ENCODE measurements around the gene LGALSL.

LGALSL gene

GRCh38 chr2:64478502-64479230 lies 24.7 kb downstream of the LGALSL start:
- DNase-seq (ENCODE audit: extremely low read depth, insufficient read length): no peak
- Histone ChIP-seq H3K27me3 (replicated peaks; ENCODE audit: control insufficient read depth, insufficient read depth, low read length) (no peaks in the 10 kb centered on the region), H3K4me3 (replicated peaks; ENCODE audit: low read depth, low read length) (no peak overlapping the region), H3K36me3 (ENCODE audit: control insufficient read depth, insufficient read depth, low read length) (no peaks in the 10 kb centered on the region)
- TF ChIP-seq CTCF (IDR thresholded peaks at IDR 0.05; ENCODE audit: insufficient read depth, low read length, poor library complexity, severe bottlenecking): no peak

- no peak overlapping the region for H3K4me3 ChIP-seq (replicated peaks; ENCODE audit: low read depth, low read length)
- H3K36me3 ChIP-seq (ENCODE audit: control insufficient read depth, insufficient read depth, low read length): no peaks in the 10 kb centered on the region
- no peaks in the 10 kb centered on the region for H3K27me3 ChIP-seq (replicated peaks; ENCODE audit: control insufficient read depth, insufficient read depth, low read length)
- no peak for TF ChIP-seq CTCF (IDR thresholded peaks at IDR 0.05; ENCODE audit: insufficient read depth, low read length, poor library complexity, severe bottlenecking)
- DNase-seq (ENCODE audit: extremely low read depth, insufficient read length): no peak
These were observed 25.5 kb downstream of the LGALSL start for GRCh38 chr2:64479259-64480117.

- DNase-seq (ENCODE audit: extremely low read depth, insufficient read length): no peak
- TF ChIP-seq CTCF (IDR thresholded peaks at IDR 0.05; ENCODE audit: insufficient read depth, low read length, poor library complexity, severe bottlenecking): no peak
- Histone ChIP-seq H3K36me3 (ENCODE audit: control insufficient read depth, insufficient read depth, low read length) (no peaks in the 10 kb centered on the region), H3K4me3 (replicated peaks; ENCODE audit: low read depth, low read length) (no peak overlapping the region), H3K27me3 (replicated peaks; ENCODE audit: control insufficient read depth, insufficient read depth, low read length) (no peaks in the 10 kb centered on the region)
These were observed 27.7 kb downstream of the LGALSL start for GRCh38 chr2:64481665-64482064.

GRCh38 chr2:64482243-64482642 lies 28.3 kb downstream of the LGALSL start:
- Histone ChIP-seq H3K4me3 (replicated peaks; ENCODE audit: low read depth, low read length) (no peak overlapping the region), H3K36me3 (ENCODE audit: control insufficient read depth, insufficient read depth, low read length) (no peaks in the 10 kb centered on the region), H3K27me3 (replicated peaks; ENCODE audit: control insufficient read depth, insufficient read depth, low read length) (no peaks in the 10 kb centered on the region)
- no peak for DNase-seq (ENCODE audit: extremely low read depth, insufficient read length)
- no peak for TF ChIP-seq CTCF (IDR thresholded peaks at IDR 0.05; ENCODE audit: insufficient read depth, low read length, poor library complexity, severe bottlenecking)

DNA sequence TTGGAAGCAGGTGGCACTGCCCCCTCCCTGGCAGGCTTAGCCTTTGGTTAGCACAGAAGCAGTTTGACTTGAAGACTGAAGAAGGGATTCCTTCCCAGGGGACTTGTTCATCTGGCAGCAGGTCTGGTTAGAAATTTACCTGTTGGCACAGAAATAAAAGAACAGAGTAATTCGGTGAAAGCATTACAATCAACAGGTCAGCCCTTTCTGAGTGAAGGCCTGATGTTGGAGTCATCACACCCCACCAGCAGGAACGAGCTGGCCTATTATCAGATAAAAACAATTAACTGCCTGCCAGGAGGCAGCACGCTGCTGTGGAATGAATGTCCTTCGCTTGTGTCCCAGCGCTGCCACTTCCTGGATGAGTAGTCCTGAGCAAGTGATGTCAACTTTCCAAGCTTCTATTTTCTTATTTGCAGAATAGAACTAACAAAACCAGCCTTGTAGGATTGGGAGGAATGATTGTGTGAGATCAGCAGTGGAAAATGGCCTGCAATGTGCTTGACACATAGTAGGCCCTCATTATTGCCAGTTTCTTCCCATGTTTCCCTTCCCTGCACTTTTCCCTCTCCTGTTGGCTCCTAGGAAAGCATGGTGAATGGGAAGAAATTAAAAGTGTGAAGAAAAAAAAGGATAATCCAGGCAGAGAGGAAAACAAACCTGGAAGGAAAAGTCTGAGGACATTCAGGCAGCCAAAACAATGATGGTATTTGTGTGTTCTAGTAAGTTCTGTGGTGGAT lies 29.0 kb downstream of the LGALSL start:
- Histone ChIP-seq H3K36me3 (ENCODE audit: control insufficient read depth, insufficient read depth, low read length) (no peaks in the 10 kb centered on the region), H3K4me3 (replicated peaks; ENCODE audit: low read depth, low read length) (no peak overlapping the region), H3K27me3 (replicated peaks; ENCODE audit: control insufficient read depth, insufficient read depth, low read length) (no peaks in the 10 kb centered on the region)
- TF ChIP-seq CTCF (IDR thresholded peaks at IDR 0.05; ENCODE audit: insufficient read depth, low read length, poor library complexity, severe bottlenecking): no peak
- no peak for DNase-seq (ENCODE audit: extremely low read depth, insufficient read length)

Data from GM06990 (cell line).